ENCODE results near the gene KCNK4.

The KCNK4 gene

DNA sequence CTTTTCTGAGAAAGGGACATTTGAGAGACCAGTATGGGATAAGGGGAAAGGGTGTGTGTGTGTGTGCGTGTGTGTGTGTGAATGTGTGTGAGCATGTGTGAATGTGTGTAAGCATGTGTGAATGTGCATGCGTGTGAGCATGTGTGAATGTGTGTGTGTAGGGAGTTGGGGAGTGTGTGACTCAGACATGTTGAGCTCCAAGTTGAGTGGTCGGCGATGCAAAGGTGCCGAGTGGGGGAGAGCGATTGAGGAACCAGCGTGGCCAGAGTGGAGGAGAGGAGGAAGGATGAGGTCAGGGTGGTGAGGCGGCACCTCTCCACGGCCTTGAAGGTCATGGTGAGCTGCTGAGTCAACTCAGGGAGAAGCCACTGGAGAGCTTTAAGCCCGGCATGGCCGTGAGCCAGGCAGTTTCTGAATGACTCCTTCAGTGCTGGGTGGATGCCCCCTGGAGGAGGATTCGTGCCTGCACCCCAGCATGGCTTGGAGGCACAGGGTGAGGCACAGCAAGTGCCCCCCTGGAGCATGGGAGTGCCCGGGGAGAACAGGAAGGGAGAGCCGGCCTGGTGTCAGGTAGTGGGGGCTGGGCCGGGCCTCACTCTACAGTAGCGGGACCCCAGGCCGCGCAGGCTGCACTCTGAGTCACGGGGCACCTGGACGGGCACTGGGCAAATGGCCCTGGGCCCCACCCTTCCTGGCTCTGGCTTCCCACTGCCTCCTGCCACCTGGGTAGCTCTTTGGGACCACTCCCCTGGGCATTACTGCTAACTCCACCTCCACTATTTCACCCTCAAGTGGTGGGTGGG lies 40.7 kb downstream of the KCNK4 start:
- DNase-seq, result peak; percentile 32

DNA sequence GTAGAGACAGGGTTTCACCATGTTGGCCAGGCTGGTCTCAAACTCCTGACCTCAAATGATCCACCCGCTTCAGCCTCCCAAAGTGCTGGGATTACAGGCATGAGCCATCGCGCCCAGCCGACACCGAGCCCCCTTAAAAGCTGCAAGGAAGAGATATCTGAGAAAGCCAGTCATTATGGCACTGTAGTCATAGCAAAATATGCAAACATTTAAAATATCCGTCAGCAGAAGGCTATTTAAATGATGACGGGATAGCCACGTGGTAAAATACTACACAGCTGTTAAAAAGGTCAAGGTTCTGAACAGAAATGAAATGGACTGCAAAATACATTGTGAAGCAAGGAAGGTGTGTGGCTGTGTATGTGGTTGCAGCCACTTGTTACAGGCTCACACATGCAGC lies 42.5 kb downstream of the KCNK4 start:
- no peak for DNase-seq

DNA sequence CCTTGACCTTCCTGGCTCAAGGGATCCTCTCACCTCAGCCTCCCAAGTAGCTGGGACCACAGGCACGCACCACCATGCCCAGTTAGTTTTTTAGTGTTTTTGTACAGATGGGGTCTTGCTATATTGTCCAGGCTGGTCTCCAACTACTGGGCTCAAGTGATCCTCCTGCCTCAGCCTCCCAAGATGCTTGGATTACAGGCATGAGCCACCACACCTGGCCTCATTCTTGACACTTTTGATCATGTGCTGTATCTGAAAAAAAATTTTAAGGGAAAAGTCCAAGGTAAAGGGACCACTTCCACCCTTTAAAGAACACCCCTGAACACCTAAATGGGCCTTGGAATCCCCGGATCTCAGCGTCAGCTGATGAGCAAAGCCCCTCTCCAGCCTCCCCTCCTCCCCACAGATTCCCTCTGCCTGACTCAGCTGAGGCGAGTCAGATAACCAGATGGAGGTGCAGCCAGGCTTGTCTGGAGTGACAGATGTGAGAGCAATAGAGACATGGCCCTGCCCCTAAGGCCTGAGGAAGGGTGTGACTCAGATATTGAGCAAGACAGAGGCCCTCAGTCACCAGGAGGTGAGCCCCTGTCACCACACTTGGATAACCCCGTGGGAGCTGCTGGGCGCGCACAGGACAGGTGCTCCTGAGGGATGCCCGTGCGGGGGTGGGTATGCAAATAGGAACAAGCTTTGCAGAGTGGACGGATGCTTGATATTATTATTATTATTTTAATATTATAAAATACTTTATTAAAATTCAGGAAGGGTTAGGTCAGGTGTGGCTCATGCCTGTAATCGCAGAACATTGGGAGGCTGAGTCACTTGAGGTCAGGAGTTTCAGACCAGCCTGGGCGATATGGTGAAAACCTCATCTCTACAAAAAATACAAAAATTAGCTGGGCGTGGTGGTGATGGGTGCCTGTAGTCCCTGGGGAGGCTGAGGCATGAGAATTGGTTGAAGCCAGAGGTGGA lies 43.9 kb downstream of the KCNK4 start:
- DNase-seq, result peak; percentile 52

GRCh38 chr11:64337538-64338249 lies 46.6 kb downstream of the KCNK4 start:
- DNase-seq, result no peak

DNA sequence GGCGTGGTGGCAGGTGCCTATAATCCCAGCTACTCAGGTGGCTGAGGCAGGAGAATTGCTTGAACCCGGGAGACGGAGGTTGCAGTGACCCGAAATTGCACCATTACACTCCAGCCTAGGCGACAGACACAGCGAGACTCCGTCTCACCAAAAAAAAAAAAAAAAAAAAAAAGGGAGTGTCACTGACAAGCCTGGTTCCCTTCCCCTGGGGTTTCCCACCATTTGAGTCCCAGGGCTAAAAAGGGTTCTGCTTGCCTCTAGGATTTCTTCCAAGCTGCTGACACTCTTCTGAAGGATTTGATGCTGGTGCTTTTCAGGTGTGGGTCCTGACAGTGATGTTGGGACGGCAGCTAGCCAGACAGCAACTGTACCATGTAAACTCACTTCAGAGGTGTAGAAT lies 47.6 kb downstream of the KCNK4 start:
- no peak for DNase-seq

DNA sequence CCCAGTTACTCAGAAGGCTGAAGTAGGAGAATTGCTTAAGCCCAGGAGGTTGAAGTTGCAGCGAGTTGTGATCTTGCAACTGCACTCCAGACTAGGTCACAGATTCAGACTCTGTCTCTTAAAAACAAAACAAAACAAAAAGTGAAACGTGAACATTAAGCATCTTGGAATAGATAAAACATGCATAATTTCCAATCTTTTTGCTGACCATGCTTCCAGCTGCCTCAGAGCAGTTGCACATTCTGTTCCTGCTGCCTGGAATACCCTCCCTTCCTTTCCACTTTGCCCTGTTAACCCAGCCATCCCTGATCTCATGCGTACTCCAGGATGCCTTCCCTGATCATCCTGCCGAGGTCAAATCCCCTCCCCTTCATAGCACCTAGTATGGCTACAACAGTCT lies 48.2 kb downstream of the KCNK4 start:
- DNase-seq, result no peak

DNA sequence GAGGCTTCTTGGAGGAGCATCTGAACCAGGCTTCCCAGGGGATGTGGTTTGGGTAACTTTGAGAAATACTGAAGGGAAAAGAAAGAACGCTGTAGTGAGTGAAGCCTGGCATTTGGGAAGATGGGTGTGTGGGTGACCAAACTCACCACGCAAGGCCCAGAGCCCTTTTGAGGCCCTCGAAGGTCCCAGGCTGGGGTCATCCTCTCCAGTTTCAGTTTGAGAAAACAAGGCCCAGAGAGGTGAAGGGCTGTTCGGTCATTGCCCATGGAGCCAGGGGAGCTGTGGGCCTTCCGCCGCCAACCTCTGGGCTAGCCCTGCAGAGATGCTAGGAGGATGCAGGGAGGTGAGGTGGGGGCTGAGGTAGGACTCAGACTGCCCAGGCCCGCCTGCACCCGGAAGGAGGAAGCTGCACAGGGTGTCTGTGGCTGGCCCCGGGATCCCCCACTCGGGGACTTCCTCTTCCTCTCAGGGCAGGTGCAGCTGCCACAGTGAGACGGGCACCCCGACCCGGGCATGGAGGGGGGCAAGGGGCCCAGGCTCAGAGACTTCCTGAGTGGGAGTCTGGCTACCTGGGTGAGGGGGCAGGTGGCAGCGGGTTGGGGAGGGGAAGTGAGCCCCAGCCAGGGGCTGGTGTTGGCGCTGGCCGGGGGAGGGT lies 48.8 kb downstream of the KCNK4 start, which contains the start of gene CCDC88B:
TSS of gene CCDC88B (plus strand) at position 451 of the 655 bp plus-strand sequence. CDS start at position 514, 63 bp downstream.
- DNase-seq, result no peak

- DNase-seq, result no peak
Measured at GRCh38 chr11:64340671-64341335, 49.7 kb downstream of the KCNK4 start.

GRCh38 chr11:64341429-64341828 lies 50.3 kb downstream of the KCNK4 start:
- DNase-seq, result no peak

DNA sequence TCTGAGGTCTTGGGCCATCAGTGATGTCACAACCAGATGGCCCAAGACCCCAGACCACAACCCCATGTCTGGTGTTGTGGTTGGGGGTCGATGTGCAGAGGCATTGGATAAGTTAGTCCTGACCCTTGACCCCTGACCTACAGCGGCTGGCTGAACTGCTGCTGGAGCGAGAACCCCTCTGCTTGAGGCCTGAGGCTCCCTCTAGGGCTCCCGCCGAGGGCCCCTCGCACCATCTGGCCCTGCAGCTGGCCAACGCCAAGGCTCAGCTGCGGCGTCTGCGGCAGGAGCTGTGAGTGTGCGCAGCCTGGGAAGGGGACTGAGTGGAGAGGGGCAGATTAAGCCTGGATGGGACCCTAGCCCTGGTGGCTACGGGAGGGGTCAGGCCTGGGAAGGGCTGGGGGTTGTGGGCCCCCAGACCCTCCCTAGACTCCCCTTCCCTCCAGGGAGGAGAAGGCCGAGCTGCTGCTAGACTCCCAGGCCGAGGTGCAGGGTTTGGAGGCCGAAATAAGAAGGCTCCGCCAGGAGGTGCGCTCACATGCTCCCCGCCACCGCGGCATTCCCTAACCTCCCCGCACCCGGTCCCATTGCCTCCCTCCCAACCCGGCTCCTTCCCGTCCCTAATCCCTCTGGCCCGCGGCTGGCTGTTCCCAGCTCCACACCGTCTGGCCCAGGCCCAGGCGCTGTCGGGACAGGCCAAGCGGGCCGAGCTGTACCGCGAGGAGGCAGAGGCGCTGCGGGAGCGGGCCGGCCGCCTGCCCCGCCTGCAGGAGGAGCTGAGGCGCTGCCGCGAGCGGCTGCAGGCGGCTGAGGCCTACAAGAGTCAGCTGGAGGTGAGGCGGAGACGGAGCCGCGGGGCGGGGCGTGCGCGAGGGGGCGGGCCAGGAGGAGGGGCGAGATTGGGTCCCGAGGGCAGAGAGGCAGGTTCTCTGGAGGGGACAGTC lies 51.0 kb downstream of the KCNK4 start:
- DNase-seq, result peak; percentile 85

DNA sequence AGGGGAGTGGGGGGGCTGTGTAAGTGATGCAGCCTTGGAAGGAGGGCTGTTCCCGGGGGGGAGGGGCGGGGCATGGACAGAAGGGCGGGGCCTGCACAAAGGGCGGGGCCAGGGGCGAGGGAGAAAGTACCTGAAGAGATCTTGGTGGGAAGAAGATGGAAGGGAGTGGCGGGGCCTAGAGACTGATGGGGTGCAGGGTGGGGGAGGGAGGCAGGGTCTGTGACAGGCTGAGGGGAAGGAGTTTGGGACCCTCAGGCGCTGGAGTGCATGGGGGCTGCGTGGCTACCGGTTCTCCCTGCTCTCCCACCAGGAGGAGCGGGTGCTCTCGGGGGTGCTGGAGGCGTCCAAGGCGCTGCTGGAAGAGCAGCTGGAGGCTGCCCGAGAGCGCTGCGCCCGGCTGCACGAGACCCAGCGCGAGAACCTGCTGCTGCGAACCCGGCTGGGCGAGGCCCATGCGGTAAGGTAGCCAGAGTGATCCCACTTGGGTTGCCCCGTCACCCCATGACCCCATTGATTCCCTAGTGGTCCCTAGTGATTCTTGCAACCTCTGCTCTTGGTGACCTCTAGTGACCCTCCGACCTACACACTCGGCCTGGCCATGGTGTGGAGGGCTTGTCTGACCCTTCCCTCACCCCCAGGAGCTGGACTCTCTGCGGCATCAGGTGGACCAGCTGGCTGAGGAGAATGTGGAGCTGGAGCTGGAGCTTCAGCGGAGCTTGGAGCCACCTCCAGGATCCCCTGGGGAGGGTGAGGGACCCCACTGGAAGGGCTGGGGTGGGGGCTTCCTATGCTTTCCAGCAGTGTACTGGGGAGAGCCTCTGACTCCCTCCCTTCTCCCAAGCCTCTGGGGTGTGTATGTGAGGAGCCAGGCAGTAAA lies 52.0 kb downstream of the KCNK4 start:
- DNase-seq, result no peak

GRCh38 chr11:64343767-64344559 lies 52.9 kb downstream of the KCNK4 start:
- DNase-seq, result no peak

DNA sequence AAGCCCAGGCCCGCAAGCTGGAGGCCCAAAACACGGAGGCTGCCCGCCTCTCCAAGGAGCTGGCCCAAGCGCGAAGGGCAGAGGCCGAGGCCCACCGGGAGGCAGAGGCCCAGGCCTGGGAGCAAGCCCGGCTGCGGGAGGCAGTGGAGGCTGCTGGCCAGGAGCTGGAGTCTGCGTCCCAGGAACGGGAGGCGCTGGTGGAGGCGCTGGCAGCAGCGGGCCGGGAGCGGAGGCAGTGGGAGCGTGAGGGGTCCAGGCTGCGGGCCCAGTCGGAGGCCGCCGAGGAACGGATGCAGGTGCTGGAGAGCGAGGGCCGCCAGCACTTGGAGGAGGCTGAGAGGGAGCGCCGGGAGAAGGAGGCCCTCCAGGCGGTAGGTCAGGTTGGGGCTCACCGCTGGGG lies 53.7 kb downstream of the KCNK4 start:
- DNase-seq, result no peak

GRCh38 chr11:64347193-64347867 lies 56.2 kb downstream of the KCNK4 start:
- DNase-seq, result no peak

GRCh38 chr11:64348383-64349024 lies 57.4 kb downstream of the KCNK4 start:
- no peak for DNase-seq

DNA sequence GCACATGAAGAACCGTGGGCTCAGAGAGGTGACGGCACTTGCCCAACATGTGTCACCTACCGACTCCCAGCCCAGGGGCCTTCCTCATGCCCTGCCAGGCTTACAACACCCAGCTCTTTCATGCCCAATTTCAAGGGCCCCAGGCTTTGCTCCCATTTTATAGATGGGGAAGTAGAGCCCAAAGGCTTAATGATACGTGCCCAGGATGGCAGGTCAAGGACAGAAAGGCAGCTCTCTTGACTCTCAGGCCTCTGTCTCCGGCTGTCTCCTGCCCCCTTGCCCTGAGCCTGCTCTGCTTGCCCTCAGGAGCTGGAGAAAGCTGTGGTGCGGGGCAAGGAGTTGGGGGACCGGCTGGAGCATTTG lies 57.9 kb downstream of the KCNK4 start:
- no peak for DNase-seq

- DNase-seq, result no peak
Measured at GRCh38 chr11:64349404-64349803, 58.3 kb downstream of the KCNK4 start.
